ENCODE results near the gene KANTR.

DNA sequence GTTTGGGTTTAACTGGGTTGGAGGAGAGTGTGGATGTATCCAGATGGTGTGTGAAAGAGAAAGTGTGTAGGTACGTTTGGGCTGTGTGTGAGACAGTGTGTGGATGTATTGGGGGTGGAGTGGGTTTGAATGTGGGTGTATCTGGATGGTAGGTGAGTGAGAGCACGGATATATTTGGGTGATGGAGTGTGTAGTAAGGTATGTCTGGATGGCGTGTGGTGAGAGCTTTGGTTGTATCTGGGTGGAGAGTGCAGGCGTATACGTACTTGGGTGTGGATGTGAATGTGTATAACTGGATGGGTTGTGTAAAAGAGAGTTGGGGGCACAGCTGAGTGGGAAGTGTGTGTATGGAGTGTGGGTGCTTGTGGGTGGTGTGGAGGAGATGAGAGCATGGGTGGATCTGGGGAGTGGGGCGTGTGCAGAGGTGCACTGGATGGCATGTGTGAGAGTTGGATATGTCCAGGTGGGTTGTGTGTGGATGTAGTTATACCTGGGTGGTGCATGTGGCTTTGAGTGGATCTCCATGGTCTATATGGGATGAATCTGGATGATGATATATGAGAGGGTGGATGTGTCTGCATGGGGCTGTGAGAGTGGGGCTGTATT, 38.6 kb upstream of the KANTR start:
- TF ChIP-seq, protein P1, sequence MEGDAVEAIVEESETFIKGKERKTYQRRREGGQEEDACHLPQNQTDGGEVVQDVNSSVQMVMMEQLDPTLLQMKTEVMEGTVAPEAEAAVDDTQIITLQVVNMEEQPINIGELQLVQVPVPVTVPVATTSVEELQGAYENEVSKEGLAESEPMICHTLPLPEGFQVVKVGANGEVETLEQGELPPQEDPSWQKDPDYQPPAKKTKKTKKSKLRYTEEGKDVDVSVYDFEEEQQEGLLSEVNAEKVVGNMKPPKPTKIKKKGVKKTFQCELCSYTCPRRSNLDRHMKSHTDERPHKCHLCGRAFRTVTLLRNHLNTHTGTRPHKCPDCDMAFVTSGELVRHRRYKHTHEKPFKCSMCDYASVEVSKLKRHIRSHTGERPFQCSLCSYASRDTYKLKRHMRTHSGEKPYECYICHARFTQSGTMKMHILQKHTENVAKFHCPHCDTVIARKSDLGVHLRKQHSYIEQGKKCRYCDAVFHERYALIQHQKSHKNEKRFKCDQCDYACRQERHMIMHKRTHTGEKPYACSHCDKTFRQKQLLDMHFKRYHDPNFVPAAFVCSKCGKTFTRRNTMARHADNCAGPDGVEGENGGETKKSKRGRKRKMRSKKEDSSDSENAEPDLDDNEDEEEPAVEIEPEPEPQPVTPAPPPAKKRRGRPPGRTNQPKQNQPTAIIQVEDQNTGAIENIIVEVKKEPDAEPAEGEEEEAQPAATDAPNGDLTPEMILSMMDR (conservative IDR thresholded peaks at IDR 0.05), result no peak
- no peak for TF ChIP-seq EZH2 (IDR thresholded peaks at IDR 0.05; ENCODE audit: low read depth)

All from PC-9 (cell line).